ENCODE measurements around the gene CARD11.
"Not testable (repeated sequence)": the region's sequence is repeated elsewhere in the genome, so short reads cannot be mapped to it uniquely, and the experiment has no call there.

GRCh38 chr7:3021224-3021623, 22.4 kb downstream of the CARD11 start:
- TF ChIP-seq CTCF, POLR2A (IDR thresholded peaks at IDR 0.05): not testable (repeated sequence)

Data from heart left ventricle (tissue), 13 donors.